Keratinocyte (primary cell): ENCODE measurements around the gene ZNF761. TPM values are rescaled to one million over a fixed set of nuclear protein-coding genes. Genes with fewer than 3 reads are reported as not detected.

Source experiments
- DNase-seq: peaks from one replicate; pipeline ENCODE4 v3.0.0-alpha.2; 2011; ENCODE audit warnings: low read depth, missing footprints, low spot score
- FAIRE-seq: peaks from 2 replicates; lab custom pipeline; 2011; peaks lifted over from hg19 to GRCh38; lab: Jason Lieb, UNC
- H2AFZ ChIP-seq: 2 replicates; pipeline ENCODE4 v1.6.0; 2012; ENCODE audit warnings: low read length, control low read depth, inconsistent platforms; ENCODE audit not compliant: control insufficient read depth
- H3K27ac ChIP-seq: 2 replicates; pipeline ENCODE4 v1.5.1; 2011; ENCODE audit warnings: low read length; ENCODE audit not compliant: control insufficient read depth, insufficient read depth
- H3K27me3 ChIP-seq: 3 replicates; pipeline ENCODE4 v1.6.0; 2011; ENCODE audit warnings: low read length; ENCODE audit not compliant: control insufficient read depth, insufficient read depth; ENCODE audit errors: extremely low read depth
- H3K36me3 ChIP-seq, 2 experiments: 2 replicates in 1 of 2; 3 replicates in 1 of 2; pipeline ENCODE4 v1.5.1; 2011; ENCODE audit warnings: low read length in 2 of 2, mild to moderate bottlenecking in 1 of 2; ENCODE audit not compliant: control insufficient read depth in 2 of 2, insufficient read depth in 2 of 2; ENCODE audit errors: extremely low read depth in 1 of 2
- H3K4me1 ChIP-seq: 3 replicates; pipeline ENCODE4 v1.5.1; 2011; ENCODE audit warnings: low read length; ENCODE audit not compliant: control insufficient read depth, insufficient read depth; ENCODE audit errors: extremely low read depth
- H3K4me2 ChIP-seq: 3 replicates; pipeline ENCODE4 v1.6.0; 2011; ENCODE audit warnings: low read depth, low read length; ENCODE audit not compliant: control insufficient read depth, insufficient read depth; ENCODE audit errors: extremely low read depth
- H3K4me3 ChIP-seq, 3 experiments: fragments of 200-600 bp in 1 of 3; sonication (generic) in 1 of 3; 2 replicates in 2 of 3; 3 replicates in 1 of 3; pipeline ENCODE4 v1.5.1; 2011 to 2016; ENCODE audit warnings: low read length in 3 of 3, mild to moderate bottlenecking in 3 of 3, control low read depth in 2 of 3, inconsistent platforms in 1 of 3, low read depth in 1 of 3, mixed read lengths in 1 of 3, mixed run types in 1 of 3, moderate library complexity in 1 of 3; ENCODE audit not compliant: control insufficient read depth in 2 of 3, insufficient read depth in 2 of 3; ENCODE audit errors: extremely low read depth in 1 of 3
- H3K79me2 ChIP-seq: 2 replicates; pipeline ENCODE4 v1.6.0; 2012; ENCODE audit warnings: low read length; ENCODE audit not compliant: control insufficient read depth, insufficient read depth
- H3K9ac ChIP-seq: 3 replicates; pipeline ENCODE4 v1.6.0; 2011; ENCODE audit warnings: low read length; ENCODE audit not compliant: control insufficient read depth, insufficient read depth; ENCODE audit errors: extremely low read depth
- H3K9me1 ChIP-seq: 3 replicates; pipeline ENCODE4 v1.6.0; 2011; ENCODE audit warnings: low read length; ENCODE audit not compliant: control insufficient read depth, insufficient read depth; ENCODE audit errors: extremely low read depth
- H3K9me3 ChIP-seq: 2 replicates; pipeline ENCODE4 v1.5.1; 2012; ENCODE audit warnings: low read depth, low read length; ENCODE audit not compliant: control insufficient read depth
- H4K20me1 ChIP-seq: 3 replicates; pipeline ENCODE4 v1.6.0; 2011; ENCODE audit warnings: low read length; ENCODE audit not compliant: control insufficient read depth, insufficient read depth; ENCODE audit errors: extremely low read depth
- EZH2 ChIP-seq: IDR thresholded peaks from one replicate; pipeline ENCODE4 v1.6.1; 2012; ENCODE audit warnings: inconsistent platforms, mild to moderate bottlenecking, low read length, moderate library complexity
- dilution Hi-C: fragments of 300-500 bp; cut with MboI; formaldehyde crosslinking; loops from one replicate; pipeline ENCODE4 v1.7.0; 2020; ENCODE audit warnings: low sequenced_read_pairs; ENCODE audit not compliant: extremely low pct_ligation_motif_present
- polyA plus RNA-seq, 5 experiments: library from polyadenylated mRNA; depleted of rRNA in 3 of 5; stranded (reverse) in 3 of 5; stranded (forward) in 1 of 5; unstranded in 1 of 5; fragments of >200 nt; gene quantifications; 1 replicate in 1 of 5; 2 replicates in 3 of 5; 3 replicates in 1 of 5; pipeline versions ENCODE4 v1.2.1 to v1.2.3, GENCODE V29; 2011 to 2012; ENCODE audit warnings: missing spikeins in 2 of 5, low read depth in 1 of 5, low replicate concordance in 1 of 5
- TF ChIP-seq, protein P1 (sequence below), 3 experiments: IDR thresholded peaks in 1 of 3; conservative IDR thresholded peaks in 1 of 3; optimal IDR thresholded peaks in 1 of 3; 2 replicates in 2 of 3; 3 replicates in 1 of 3; pipeline versions ENCODE3 to v1.5.1; 2011; ENCODE audit warnings: low read length in 3 of 3, mild to moderate bottlenecking in 3 of 3, moderate library complexity in 2 of 3, control low read depth in 1 of 3, inconsistent platforms in 1 of 3; ENCODE audit not compliant: insufficient read depth in 2 of 3; ENCODE audit errors: extremely low read depth in 1 of 3

Gene ZNF761
- polyA plus RNA-seq, 1 donor (not counting 4 experiments of a cell fraction or from before 2014, with no cell fraction given): 10.3 TPM

DNA sequence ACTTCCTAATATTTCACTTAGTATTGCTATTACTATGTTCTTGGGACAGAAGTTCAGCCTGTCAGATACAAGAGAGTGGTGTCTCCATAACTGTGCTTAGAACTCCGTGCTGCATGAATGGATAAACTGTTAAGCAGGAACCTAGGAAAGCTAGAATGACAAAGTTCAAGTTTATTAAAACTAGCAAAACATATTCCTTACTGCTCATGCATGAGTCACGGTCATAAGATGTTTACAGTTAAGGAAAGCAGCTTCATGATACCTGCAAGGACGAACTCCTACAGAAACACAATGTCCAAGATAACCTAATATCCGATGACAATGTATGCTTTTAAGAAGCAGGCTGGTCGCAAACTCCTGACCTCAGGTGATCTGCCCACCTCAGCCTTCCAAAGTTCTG, 42.9 kb upstream of the ZNF761 start:
- no peak for TF ChIP-seq EZH2
- Histone ChIP-seq H3K4me2 (no peak overlapping the region), H2AFZ (no peak overlapping the region), H3K9ac (no peak overlapping the region), H3K79me2 (no peaks in the 10 kb centered on the region), H4K20me1 (no peaks in the 10 kb centered on the region), H3K27me3 (no peaks in the 10 kb centered on the region), H3K27ac (no peak overlapping the region), H3K4me3 (no peak overlapping the region), H3K36me3 (no peaks in the 10 kb centered on the region), H3K4me1 (no peaks in the 10 kb centered on the region), H3K9me1 (no peaks in the 10 kb centered on the region), H3K9me3 (peaks cover 14% of the 10 kb centered on the region)
- dilution Hi-C loops: no loop called here
- FAIRE-seq: no peak
- no peak for DNase-seq

DNA sequence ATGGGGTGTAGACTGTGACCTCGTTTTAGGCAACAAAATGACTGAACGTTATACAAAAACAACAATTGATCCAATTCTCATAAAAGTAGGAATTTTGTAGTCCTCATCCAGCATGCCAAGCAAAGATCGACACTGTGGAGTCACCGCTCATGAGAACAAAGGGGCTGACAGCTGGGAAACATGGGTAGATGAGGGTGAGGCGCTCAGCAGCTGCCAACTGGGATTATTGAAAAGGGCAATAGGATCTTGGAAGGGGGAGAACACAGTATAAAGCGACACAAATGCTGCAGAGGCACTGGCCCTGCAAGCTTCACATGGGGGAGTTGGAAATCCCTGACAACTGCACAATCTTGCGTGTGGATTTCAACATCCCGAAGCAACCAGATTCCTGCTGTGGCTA, 42.2 kb upstream of the ZNF761 start:
- Histone ChIP-seq H3K27ac (no peak overlapping the region), H3K79me2 (no peaks in the 10 kb centered on the region), H3K4me1 (peaks cover 3% of the 10 kb centered on the region), H3K9ac (no peak overlapping the region), H3K4me3 (no peak overlapping the region), H3K36me3 (no peaks in the 10 kb centered on the region), H3K9me3 (peaks cover 11% of the 10 kb centered on the region), H3K27me3 (no peaks in the 10 kb centered on the region), H3K9me1 (no peaks in the 10 kb centered on the region), H2AFZ (no peak overlapping the region), H4K20me1 (no peaks in the 10 kb centered on the region), H3K4me2 (no peak overlapping the region)
- no peak for DNase-seq
- dilution Hi-C loops: no loop called here
- no peak for FAIRE-seq
- TF ChIP-seq EZH2: no peak
- TF ChIP-seq, protein P1, sequence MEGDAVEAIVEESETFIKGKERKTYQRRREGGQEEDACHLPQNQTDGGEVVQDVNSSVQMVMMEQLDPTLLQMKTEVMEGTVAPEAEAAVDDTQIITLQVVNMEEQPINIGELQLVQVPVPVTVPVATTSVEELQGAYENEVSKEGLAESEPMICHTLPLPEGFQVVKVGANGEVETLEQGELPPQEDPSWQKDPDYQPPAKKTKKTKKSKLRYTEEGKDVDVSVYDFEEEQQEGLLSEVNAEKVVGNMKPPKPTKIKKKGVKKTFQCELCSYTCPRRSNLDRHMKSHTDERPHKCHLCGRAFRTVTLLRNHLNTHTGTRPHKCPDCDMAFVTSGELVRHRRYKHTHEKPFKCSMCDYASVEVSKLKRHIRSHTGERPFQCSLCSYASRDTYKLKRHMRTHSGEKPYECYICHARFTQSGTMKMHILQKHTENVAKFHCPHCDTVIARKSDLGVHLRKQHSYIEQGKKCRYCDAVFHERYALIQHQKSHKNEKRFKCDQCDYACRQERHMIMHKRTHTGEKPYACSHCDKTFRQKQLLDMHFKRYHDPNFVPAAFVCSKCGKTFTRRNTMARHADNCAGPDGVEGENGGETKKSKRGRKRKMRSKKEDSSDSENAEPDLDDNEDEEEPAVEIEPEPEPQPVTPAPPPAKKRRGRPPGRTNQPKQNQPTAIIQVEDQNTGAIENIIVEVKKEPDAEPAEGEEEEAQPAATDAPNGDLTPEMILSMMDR (optimal IDR thresholded peaks at IDR 0.05 in 1 of 3, IDR thresholded peaks at IDR 0.05 in 1 of 3, conservative IDR thresholded peaks at IDR 0.05 in 1 of 3; ENCODE audit: extremely low read depth in 1 of 3, insufficient read depth in 2 of 3, low read length in 3 of 3): no peak

DNA sequence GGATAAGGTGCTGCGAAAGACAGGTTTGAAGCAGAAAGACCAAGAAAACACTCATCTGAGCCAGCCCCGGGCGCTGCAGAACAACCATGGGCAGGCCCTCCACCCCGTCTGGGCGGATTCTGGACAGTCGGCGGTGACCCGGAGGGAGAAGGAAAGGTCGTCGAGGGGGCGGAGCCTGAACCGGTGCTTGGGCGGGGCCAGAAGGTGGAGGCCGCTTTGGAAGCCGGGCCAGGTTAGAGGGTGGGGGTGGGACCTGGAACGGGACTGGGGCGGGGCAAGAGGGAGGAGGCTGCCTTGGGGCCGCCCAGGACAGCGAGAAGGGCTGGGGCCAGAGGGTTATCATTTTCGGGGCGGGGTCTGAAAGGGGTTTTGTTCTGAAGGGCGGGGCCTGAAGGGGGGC, 41.8 kb upstream of the ZNF761 start:
- Histone ChIP-seq H3K27ac (no peak overlapping the region), H4K20me1 (no peaks in the 10 kb centered on the region), H3K9ac (no peak overlapping the region), H3K4me2 (no peak overlapping the region), H3K4me3 (no peak overlapping the region), H3K79me2 (no peaks in the 10 kb centered on the region), H3K4me1 (peaks cover 5% of the 10 kb centered on the region), H2AFZ (no peak overlapping the region), H3K36me3 (no peaks in the 10 kb centered on the region), H3K9me1 (no peaks in the 10 kb centered on the region), H3K9me3 (peaks cover 9% of the 10 kb centered on the region), H3K27me3 (no peaks in the 10 kb centered on the region)
- DNase-seq: no peak
- TF ChIP-seq, protein P1 (optimal IDR thresholded peaks at IDR 0.05 in 1 of 3, IDR thresholded peaks at IDR 0.05 in 1 of 3, conservative IDR thresholded peaks at IDR 0.05 in 1 of 3; ENCODE audit: extremely low read depth in 1 of 3, insufficient read depth in 2 of 3, low read length in 3 of 3): no peak
- TF ChIP-seq EZH2: no peak
- dilution Hi-C loops: no loop called here
- FAIRE-seq: no peak
